Activated naive CD8-positive, alpha-beta T cell treated with anti-CD3 and anti-CD28 coated beads for 36 hours (primary cell): ENCODE measurements around the gene ZBTB20. TPM values are rescaled to one million over a fixed set of nuclear protein-coding genes. Genes with fewer than 3 reads are reported as not detected.

Experiments
- DNase-seq: peaks from one replicate; pipeline ENCODE4 v3.0.0; 2021
- H3K27ac Mint-ChIP-seq: one replicate; pipeline ENCODE4 v1.8.0; 2022; ENCODE audit warnings: mild to moderate bottlenecking, moderate library complexity, mixed read lengths
- H3K27me3 Mint-ChIP-seq: one replicate; pipeline ENCODE4 v1.8.0; 2022; ENCODE audit warnings: mild to moderate bottlenecking, mixed read lengths
- H3K36me3 Mint-ChIP-seq: one replicate; pipeline ENCODE4 v1.8.0; 2021; ENCODE audit warnings: mild to moderate bottlenecking, mixed read lengths
- H3K4me1 Mint-ChIP-seq: one replicate; pipeline ENCODE4 v1.8.0; 2021; ENCODE audit warnings: mixed read lengths
- H3K4me3 Mint-ChIP-seq: one replicate; pipeline ENCODE4 v1.8.0; 2022; ENCODE audit warnings: mild to moderate bottlenecking, moderate library complexity, mixed read lengths
- H3K9me3 Mint-ChIP-seq: one replicate; pipeline ENCODE4 v1.8.0; 2022; ENCODE audit warnings: mixed read lengths
- total RNA-seq, 2 experiments: library from RNA; stranded (reverse); gene quantifications; one replicate each; pipeline ENCODE4 v1.2.3, GENCODE V29; 2021

The ZBTB20 gene
- total RNA-seq, 2 experiments from 2014 or later: 3.5 to 4.5 TPM

GRCh38 chr3:114848643-114849350 is 298.3 kb downstream of the ZBTB20 start:
- H3K36me3 Mint-ChIP-seq: no peaks in the 10 kb centered on the region
- H3K4me3 Mint-ChIP-seq: no peak overlapping the region
- H3K9me3 Mint-ChIP-seq: no peaks in the 10 kb centered on the region
- H3K27me3 Mint-ChIP-seq: no peaks in the 10 kb centered on the region
- no peak for DNase-seq
- peaks cover 3% of the 10 kb centered on the region for H3K4me1 Mint-ChIP-seq
- no peak overlapping the region for H3K27ac Mint-ChIP-seq

DNA sequence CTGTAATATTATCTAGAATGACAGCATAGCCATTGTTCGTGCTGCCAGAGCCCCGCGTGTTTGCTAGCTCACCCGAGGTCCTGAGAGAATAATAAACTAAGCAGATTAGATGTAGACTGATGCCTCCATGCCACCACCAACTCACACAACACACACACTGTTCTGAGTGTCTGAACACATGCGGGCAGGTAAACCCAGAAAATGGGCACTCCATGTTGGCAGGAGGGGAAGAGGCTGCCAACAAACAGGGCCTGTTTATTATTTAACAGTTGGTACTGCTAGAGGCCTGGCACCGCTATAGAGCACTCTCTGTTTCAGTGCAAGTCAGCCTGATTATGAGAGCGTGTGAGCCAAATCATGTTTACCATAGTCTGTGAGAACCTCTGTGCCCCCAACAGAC is 299.0 kb downstream of the ZBTB20 start:
- Mint-ChIP-seq H3K36me3 (peaks cover under 1% of the 10 kb centered on the region), H3K27ac (no peak overlapping the region), H3K4me3 (no peak overlapping the region), H3K9me3 (no peaks in the 10 kb centered on the region), H3K27me3 (no peaks in the 10 kb centered on the region), H3K4me1 (peaks cover 3% of the 10 kb centered on the region)
- DNase-seq: no peak

GRCh38 chr3:114847564-114847963 is 299.5 kb downstream of the ZBTB20 start:
- H3K27me3 Mint-ChIP-seq: no peaks in the 10 kb centered on the region
- no peak overlapping the region for H3K27ac Mint-ChIP-seq
- no peak overlapping the region for H3K4me3 Mint-ChIP-seq
- peaks cover 4% of the 10 kb centered on the region for H3K36me3 Mint-ChIP-seq
- H3K4me1 Mint-ChIP-seq: no peaks in the 10 kb centered on the region
- no peaks in the 10 kb centered on the region for H3K9me3 Mint-ChIP-seq
- no peak for DNase-seq

GRCh38 chr3:114846779-114847178 is 300.3 kb downstream of the ZBTB20 start:
- H3K4me1 Mint-ChIP-seq: no peaks in the 10 kb centered on the region
- H3K4me3 Mint-ChIP-seq: no peak overlapping the region
- no peaks in the 10 kb centered on the region for H3K27me3 Mint-ChIP-seq
- H3K36me3 Mint-ChIP-seq: peaks cover 4% of the 10 kb centered on the region
- no peak for DNase-seq
- no peaks in the 10 kb centered on the region for H3K9me3 Mint-ChIP-seq
- H3K27ac Mint-ChIP-seq: no peak overlapping the region

GRCh38 chr3:114846252-114846651 is 300.8 kb downstream of the ZBTB20 start:
- peaks cover 4% of the 10 kb centered on the region for H3K36me3 Mint-ChIP-seq
- no peak for DNase-seq
- H3K27ac Mint-ChIP-seq: no peak overlapping the region
- H3K4me3 Mint-ChIP-seq: no peak overlapping the region
- no peaks in the 10 kb centered on the region for H3K9me3 Mint-ChIP-seq
- H3K4me1 Mint-ChIP-seq: peaks cover 2% of the 10 kb centered on the region
- H3K27me3 Mint-ChIP-seq: no peaks in the 10 kb centered on the region

DNA sequence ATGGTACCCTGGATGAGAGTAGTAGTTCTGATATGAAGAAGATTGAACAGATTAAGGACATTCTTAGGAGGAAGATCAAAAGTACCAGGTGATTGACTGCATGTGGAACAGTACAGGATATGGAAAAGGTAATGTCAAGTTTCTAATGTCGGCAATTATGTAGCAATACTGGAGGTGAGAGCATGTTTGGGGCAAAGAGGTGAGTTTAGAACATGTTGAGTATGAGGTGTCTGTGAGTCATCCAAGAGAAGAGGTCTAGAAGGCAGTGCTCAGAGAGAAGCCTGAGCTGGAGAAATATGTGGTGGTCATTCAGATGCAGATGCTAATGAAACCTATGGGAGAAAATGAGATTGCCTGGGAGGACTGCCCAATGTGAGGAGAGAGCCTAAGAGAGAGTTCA is 305.6 kb downstream of the ZBTB20 start:
- Mint-ChIP-seq H3K27me3 (no peaks in the 10 kb centered on the region), H3K36me3 (peaks cover 6% of the 10 kb centered on the region), H3K4me1 (peaks cover 2% of the 10 kb centered on the region), H3K27ac (no peak overlapping the region), H3K9me3 (no peaks in the 10 kb centered on the region), H3K4me3 (no peak overlapping the region)
- no peak for DNase-seq

GRCh38 chr3:114839476-114839875 is 307.6 kb downstream of the ZBTB20 start:
- H3K36me3 Mint-ChIP-seq: peaks cover 6% of the 10 kb centered on the region
- peaks cover 2% of the 10 kb centered on the region for H3K4me1 Mint-ChIP-seq

GRCh38 chr3:114838025-114838424 is 309.1 kb downstream of the ZBTB20 start:
- no peak for DNase-seq
- H3K4me1 Mint-ChIP-seq: peaks cover 2% of the 10 kb centered on the region
- H3K36me3 Mint-ChIP-seq: peaks cover 5% of the 10 kb centered on the region
- no peaks in the 10 kb centered on the region for H3K27me3 Mint-ChIP-seq
- no peak overlapping the region for H3K4me3 Mint-ChIP-seq
- no peak overlapping the region for H3K27ac Mint-ChIP-seq
- H3K9me3 Mint-ChIP-seq: no peaks in the 10 kb centered on the region

More at GRCh38 chr3:114839476-114839875, 307.6 kb downstream of the ZBTB20 start:
- Mint-ChIP-seq H3K27ac (no peak overlapping the region), H3K4me3 (no peak overlapping the region), H3K9me3 (no peaks in the 10 kb centered on the region), H3K27me3 (no peaks in the 10 kb centered on the region)
- DNase-seq: no peak

DNA sequence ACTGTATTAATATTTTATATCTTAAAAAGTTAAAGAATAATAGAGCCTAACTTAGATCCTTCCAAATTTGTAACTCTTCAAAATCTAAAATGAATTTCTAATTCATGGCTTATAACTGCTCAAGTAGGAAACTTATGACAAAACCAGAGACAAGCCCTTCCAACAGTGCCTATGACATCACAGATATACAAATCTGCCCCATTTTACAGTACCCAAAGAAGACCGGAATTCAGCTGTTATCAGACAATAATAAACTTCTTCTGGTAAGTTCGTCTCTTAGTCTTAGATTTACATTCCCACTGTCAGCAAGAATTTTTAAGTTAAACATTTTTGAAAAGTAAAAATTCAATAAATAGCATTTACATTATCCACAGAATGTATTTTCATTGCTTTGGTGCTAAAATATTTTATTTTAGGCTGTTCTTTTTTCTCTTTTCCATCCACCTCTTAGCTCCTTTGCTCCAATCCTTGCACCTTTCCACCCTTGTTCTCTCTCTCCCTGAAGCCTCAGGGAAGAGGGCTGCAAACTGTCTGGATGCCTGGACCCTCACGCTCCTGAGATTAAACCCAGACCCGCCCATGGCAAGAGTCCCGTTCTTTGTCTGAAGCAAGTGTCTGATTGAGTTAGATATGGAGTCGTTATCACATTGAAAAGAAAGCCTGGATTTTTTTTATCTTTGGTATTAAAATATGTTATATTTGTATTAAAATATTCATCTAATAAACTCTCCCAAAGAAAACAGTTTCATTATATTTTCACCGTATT is 312.7 kb downstream of the ZBTB20 start:
- H3K9me3 Mint-ChIP-seq: no peaks in the 10 kb centered on the region
- H3K36me3 Mint-ChIP-seq: peaks cover 1% of the 10 kb centered on the region
- no peaks in the 10 kb centered on the region for H3K27me3 Mint-ChIP-seq
- H3K4me1 Mint-ChIP-seq: peaks cover 6% of the 10 kb centered on the region
- H3K27ac Mint-ChIP-seq: no peak overlapping the region
- H3K4me3 Mint-ChIP-seq: no peak overlapping the region
- DNase-seq: no peak

- Mint-ChIP-seq H3K4me1 (peaks cover 13% of the 10 kb centered on the region), H3K9me3 (no peaks in the 10 kb centered on the region), H3K36me3 (no peaks in the 10 kb centered on the region), H3K4me3 (no peak overlapping the region), H3K27me3 (no peaks in the 10 kb centered on the region), H3K27ac (no peak overlapping the region)
- DNase-seq: no peak
Measured at GRCh38 chr3:114831861-114832260, 315.2 kb downstream of the ZBTB20 start.

DNA sequence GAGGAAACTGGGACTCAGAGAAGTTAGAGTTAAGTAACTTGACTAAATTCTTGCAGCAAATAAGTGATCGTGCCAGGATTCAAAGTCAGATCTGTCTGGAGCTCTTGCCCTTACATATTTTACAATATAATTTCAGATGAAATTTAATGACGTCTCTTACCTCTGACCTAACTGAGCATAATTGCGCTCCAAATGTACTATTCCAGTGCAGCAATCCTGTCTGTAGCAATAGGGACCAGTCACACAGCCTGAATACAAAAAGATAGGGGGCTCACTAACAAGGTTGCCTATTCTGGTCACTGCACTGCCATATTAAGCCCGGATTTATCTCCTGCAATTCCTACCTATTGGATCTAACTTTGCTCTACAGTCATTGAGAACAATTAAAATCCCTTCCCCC is 316.4 kb downstream of the ZBTB20 start:
- Mint-ChIP-seq H3K36me3 (no peaks in the 10 kb centered on the region), H3K4me1 (peaks cover 14% of the 10 kb centered on the region), H3K4me3 (no peak overlapping the region), H3K9me3 (no peaks in the 10 kb centered on the region), H3K27me3 (no peaks in the 10 kb centered on the region), H3K27ac (no peak overlapping the region)
- DNase-seq: no peak

GRCh38 chr3:114829783-114830182 is 317.3 kb downstream of the ZBTB20 start:
- Mint-ChIP-seq H3K4me1 (peaks cover 14% of the 10 kb centered on the region), H3K36me3 (no peaks in the 10 kb centered on the region), H3K27ac (no peak overlapping the region), H3K27me3 (no peaks in the 10 kb centered on the region), H3K4me3 (no peak overlapping the region), H3K9me3 (no peaks in the 10 kb centered on the region)
- no peak for DNase-seq

- Mint-ChIP-seq H3K27ac (no peak overlapping the region), H3K4me1 (peaks cover 17% of the 10 kb centered on the region), H3K36me3 (no peaks in the 10 kb centered on the region), H3K9me3 (no peaks in the 10 kb centered on the region), H3K27me3 (no peaks in the 10 kb centered on the region), H3K4me3 (no peak overlapping the region)
- DNase-seq: no peak
Measured at GRCh38 chr3:114827495-114827894, 319.6 kb downstream of the ZBTB20 start.

GRCh38 chr3:114824014-114824413 is 323.1 kb downstream of the ZBTB20 start:
- Mint-ChIP-seq H3K27me3 (no peaks in the 10 kb centered on the region), H3K9me3 (no peaks in the 10 kb centered on the region), H3K36me3 (no peaks in the 10 kb centered on the region), H3K27ac (no peak overlapping the region), H3K4me1 (peaks cover 11% of the 10 kb centered on the region), H3K4me3 (no peak overlapping the region)
- no peak for DNase-seq

DNA sequence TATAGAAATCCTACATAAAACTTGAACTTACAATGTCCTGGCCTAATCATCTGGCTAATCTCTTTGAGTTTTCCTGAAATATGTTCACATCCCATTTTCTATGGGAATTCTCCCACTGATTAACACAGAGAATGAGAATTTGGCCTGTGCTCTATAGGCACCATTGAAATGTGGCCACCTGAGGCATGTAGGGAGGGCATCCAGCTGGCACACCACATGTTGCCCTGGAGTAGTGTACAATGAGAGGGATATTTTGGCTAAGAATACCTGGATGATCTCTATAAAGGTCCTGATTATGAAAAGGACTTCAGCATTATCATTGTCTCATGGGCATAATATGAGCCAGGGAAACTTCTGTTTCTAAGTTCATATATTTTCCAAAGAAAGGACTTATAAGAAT is 324.0 kb downstream of the ZBTB20 start:
- no peak overlapping the region for H3K4me3 Mint-ChIP-seq
- no peaks in the 10 kb centered on the region for H3K9me3 Mint-ChIP-seq
- no peaks in the 10 kb centered on the region for H3K36me3 Mint-ChIP-seq
- no peak overlapping the region for H3K27ac Mint-ChIP-seq
- H3K4me1 Mint-ChIP-seq: peaks cover 9% of the 10 kb centered on the region
- no peaks in the 10 kb centered on the region for H3K27me3 Mint-ChIP-seq
- no peak for DNase-seq

DNA sequence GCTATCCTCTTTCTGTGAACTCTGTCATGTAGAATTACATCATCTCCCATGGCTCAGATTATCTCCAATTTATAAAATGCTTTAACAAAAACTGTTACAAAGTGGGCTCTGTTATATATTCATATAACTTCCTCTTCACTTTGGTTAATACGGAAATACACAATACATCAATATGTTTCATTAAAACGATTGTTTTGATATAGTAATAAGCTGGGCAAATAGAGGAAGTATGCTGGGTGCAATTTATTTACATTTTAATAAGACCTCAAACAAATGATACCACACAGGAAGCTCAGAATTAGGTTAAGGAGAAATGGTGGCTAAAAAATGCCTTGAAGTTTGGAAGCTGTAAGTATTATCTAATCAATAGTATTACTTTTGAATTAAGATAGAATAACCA is 331.0 kb downstream of the ZBTB20 start:
- H3K36me3 Mint-ChIP-seq: peaks cover 8% of the 10 kb centered on the region
- no peaks in the 10 kb centered on the region for H3K4me1 Mint-ChIP-seq
- no peak for DNase-seq
- no peak overlapping the region for H3K27ac Mint-ChIP-seq
- no peaks in the 10 kb centered on the region for H3K27me3 Mint-ChIP-seq
- peaks cover 2% of the 10 kb centered on the region for H3K9me3 Mint-ChIP-seq
- no peak overlapping the region for H3K4me3 Mint-ChIP-seq
